ENCODE results near the gene RFX3. TPM values are rescaled to one million over a fixed set of nuclear protein-coding genes. Genes with fewer than 3 reads are reported as not detected.

The RFX3 gene
- total and polyA plus RNA-seq, 2 experiments from 2014 or later = 5.8 to 7.9 TPM

GRCh38 chr9:3238236-3238635 lies 287.6 kb downstream of the RFX3 start:
- Histone ChIP-seq H3K4me2 (no peak overlapping the region), H3K27ac (no peak overlapping the region), H3K9me2 (replicated peaks; ENCODE audit: insufficient read depth) (no peaks in the 10 kb centered on the region), H3K9me3 (ENCODE audit: low read depth) (no peaks in the 10 kb centered on the region), H3K27me3 (no peaks in the 10 kb centered on the region), H3K79me2 (no peaks in the 10 kb centered on the region), H4K20me1 (ENCODE audit: insufficient read depth, poor library complexity, severe bottlenecking) (no peaks in the 10 kb centered on the region), H3K36me3 (replicated peaks; ENCODE audit: insufficient read depth, low read depth) (no peaks in the 10 kb centered on the region), H3K4me1 (ENCODE audit: insufficient read depth) (no peaks in the 10 kb centered on the region), H2AFZ (no peak overlapping the region), H3K4me3 (no peak overlapping the region)
- no peak for DNase-seq (ENCODE audit: low spot score)
- WGBS (ENCODE audit: low lambda C conversion rate, missing lambda C conversion rate) = 85% methylated on average over 4 of the region's 4 CpGs
- TF ChIP-seq EZH2phosphoT487 (IDR thresholded peaks at IDR 0.05; ENCODE audit: low read depth, severe bottlenecking, unreplicated experiment) = no peak
- TF ChIP-seq, protein P1, sequence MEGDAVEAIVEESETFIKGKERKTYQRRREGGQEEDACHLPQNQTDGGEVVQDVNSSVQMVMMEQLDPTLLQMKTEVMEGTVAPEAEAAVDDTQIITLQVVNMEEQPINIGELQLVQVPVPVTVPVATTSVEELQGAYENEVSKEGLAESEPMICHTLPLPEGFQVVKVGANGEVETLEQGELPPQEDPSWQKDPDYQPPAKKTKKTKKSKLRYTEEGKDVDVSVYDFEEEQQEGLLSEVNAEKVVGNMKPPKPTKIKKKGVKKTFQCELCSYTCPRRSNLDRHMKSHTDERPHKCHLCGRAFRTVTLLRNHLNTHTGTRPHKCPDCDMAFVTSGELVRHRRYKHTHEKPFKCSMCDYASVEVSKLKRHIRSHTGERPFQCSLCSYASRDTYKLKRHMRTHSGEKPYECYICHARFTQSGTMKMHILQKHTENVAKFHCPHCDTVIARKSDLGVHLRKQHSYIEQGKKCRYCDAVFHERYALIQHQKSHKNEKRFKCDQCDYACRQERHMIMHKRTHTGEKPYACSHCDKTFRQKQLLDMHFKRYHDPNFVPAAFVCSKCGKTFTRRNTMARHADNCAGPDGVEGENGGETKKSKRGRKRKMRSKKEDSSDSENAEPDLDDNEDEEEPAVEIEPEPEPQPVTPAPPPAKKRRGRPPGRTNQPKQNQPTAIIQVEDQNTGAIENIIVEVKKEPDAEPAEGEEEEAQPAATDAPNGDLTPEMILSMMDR (IDR thresholded peaks at IDR 0.05; ENCODE audit: poor library complexity) = no peak
- no peak for TF ChIP-seq EZH2 (IDR thresholded peaks at IDR 0.05; ENCODE audit: borderline replicate concordance)

- no peak overlapping the region for H3K4me2 ChIP-seq
- no peak for DNase-seq (ENCODE audit: low spot score)
- H3K9me3 ChIP-seq (ENCODE audit: low read depth) = no peaks in the 10 kb centered on the region
- H3K9me2 ChIP-seq (replicated peaks; ENCODE audit: insufficient read depth) = no peaks in the 10 kb centered on the region
- H3K4me3 ChIP-seq = no peak overlapping the region
- no peaks in the 10 kb centered on the region for H3K79me2 ChIP-seq
- no peak overlapping the region for H3K27ac ChIP-seq
- no peaks in the 10 kb centered on the region for H3K4me1 ChIP-seq (ENCODE audit: insufficient read depth)
- no peak overlapping the region for H2AFZ ChIP-seq
- no peaks in the 10 kb centered on the region for H4K20me1 ChIP-seq (ENCODE audit: insufficient read depth, poor library complexity, severe bottlenecking)
- no peak for TF ChIP-seq EZH2phosphoT487 (IDR thresholded peaks at IDR 0.05; ENCODE audit: low read depth, severe bottlenecking, unreplicated experiment)
- no peak for TF ChIP-seq EZH2 (IDR thresholded peaks at IDR 0.05; ENCODE audit: borderline replicate concordance)
- TF ChIP-seq, protein P1 (IDR thresholded peaks at IDR 0.05; ENCODE audit: poor library complexity) = no peak
- H3K36me3 ChIP-seq (replicated peaks; ENCODE audit: insufficient read depth, low read depth) = no peaks in the 10 kb centered on the region
- H3K27me3 ChIP-seq = no peaks in the 10 kb centered on the region
These were observed 288.7 kb downstream of the RFX3 start for GRCh38 chr9:3237121-3237520.

DNA sequence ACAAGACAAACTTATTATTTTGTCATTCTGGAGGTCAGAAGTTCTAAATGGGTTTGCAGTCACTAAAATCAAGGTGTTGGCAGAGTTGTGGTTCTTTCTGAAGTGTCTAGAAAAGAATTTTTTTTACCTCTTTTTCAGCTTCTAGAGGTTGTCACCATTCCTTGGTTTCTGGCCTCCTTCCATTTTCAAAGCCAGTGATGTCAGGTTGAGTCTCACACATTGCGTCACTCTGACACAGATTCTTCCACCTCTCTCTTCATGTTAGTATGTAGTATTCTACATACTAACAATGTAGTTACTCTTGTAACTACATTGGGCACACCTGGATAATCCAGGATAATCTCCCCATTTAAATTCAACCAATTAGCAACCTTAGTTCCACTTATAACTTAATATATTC lies 290.3 kb downstream of the RFX3 start:
- Histone ChIP-seq H3K27me3 (no peaks in the 10 kb centered on the region), H3K4me1 (ENCODE audit: insufficient read depth) (no peaks in the 10 kb centered on the region), H3K36me3 (replicated peaks; ENCODE audit: insufficient read depth, low read depth) (no peaks in the 10 kb centered on the region), H2AFZ (no peak overlapping the region), H3K79me2 (no peaks in the 10 kb centered on the region), H3K4me3 (no peak overlapping the region), H3K4me2 (no peak overlapping the region), H4K20me1 (ENCODE audit: insufficient read depth, poor library complexity, severe bottlenecking) (no peaks in the 10 kb centered on the region), H3K9me2 (replicated peaks; ENCODE audit: insufficient read depth) (no peaks in the 10 kb centered on the region), H3K9me3 (ENCODE audit: low read depth) (no peaks in the 10 kb centered on the region), H3K27ac (no peak overlapping the region)
- 100% methylated on average over 1 of the region's 1 CpG for WGBS (ENCODE audit: low lambda C conversion rate, missing lambda C conversion rate)
- DNase-seq (ENCODE audit: low spot score) = no peak
- TF ChIP-seq EZH2phosphoT487 (IDR thresholded peaks at IDR 0.05; ENCODE audit: low read depth, severe bottlenecking, unreplicated experiment) = no peak
- TF ChIP-seq, protein P1 (IDR thresholded peaks at IDR 0.05; ENCODE audit: poor library complexity) = no peak
- TF ChIP-seq EZH2 (IDR thresholded peaks at IDR 0.05; ENCODE audit: borderline replicate concordance) = no peak

DNA sequence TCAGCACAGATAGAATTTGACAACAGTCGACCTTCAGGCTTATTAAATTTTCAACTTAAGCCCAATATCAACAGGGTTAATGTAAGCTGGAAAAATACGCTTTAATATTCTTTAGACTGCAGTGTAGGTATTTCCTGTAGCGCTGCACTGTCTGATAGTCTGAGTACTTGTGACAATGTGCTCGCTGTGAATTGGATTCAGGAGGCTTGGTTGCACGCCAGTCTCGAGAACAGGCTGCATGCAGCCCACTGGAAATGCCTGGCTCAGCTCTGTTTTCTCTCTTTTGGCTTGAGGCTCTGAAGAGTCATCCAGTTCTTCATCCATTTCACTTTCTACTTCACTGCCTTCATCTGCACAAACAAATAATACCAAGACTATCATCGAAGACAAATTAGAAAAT lies 300.9 kb downstream of the RFX3 start:
- no peaks in the 10 kb centered on the region for H3K27me3 ChIP-seq
- H3K9me3 ChIP-seq (ENCODE audit: low read depth) = no peaks in the 10 kb centered on the region
- no peak overlapping the region for H3K27ac ChIP-seq
- 88% methylated on average over 7 of the region's 7 CpGs for WGBS (ENCODE audit: low lambda C conversion rate, missing lambda C conversion rate)
- no peak overlapping the region for H3K4me3 ChIP-seq
- no peaks in the 10 kb centered on the region for H3K79me2 ChIP-seq
- H3K4me1 ChIP-seq (ENCODE audit: insufficient read depth) = no peaks in the 10 kb centered on the region
- no peaks in the 10 kb centered on the region for H4K20me1 ChIP-seq (ENCODE audit: insufficient read depth, poor library complexity, severe bottlenecking)
- no peak overlapping the region for H3K4me2 ChIP-seq
- H3K9me2 ChIP-seq (replicated peaks; ENCODE audit: insufficient read depth) = no peaks in the 10 kb centered on the region
- DNase-seq (ENCODE audit: low spot score) = no peak
- TF ChIP-seq, protein P1 (IDR thresholded peaks at IDR 0.05; ENCODE audit: poor library complexity) = no peak
- TF ChIP-seq EZH2 (IDR thresholded peaks at IDR 0.05; ENCODE audit: borderline replicate concordance) (no peak), EZH2phosphoT487 (IDR thresholded peaks at IDR 0.05; ENCODE audit: low read depth, severe bottlenecking, unreplicated experiment) (no peak)
- H3K36me3 ChIP-seq (replicated peaks; ENCODE audit: insufficient read depth, low read depth) = no peaks in the 10 kb centered on the region
- no peak overlapping the region for H2AFZ ChIP-seq
